Muscle layer of colon (tissue), 2 donors: ENCODE data around the gene ATP2A2.
A peak's percentile ranks its signal among the peaks of the same experiment; 100 is the strongest.

ENCODE experiments used
- H3K27ac ChIP-seq: one replicate; pipeline ENCODE4 v1.7.0; 2013; ENCODE audit warnings: low read depth, mild to moderate bottlenecking, low read length, moderate library complexity
- H3K27me3 ChIP-seq, 2 donors: one replicate each; pipeline ENCODE4 v1.7.0; 2013; ENCODE audit warnings: low read length in 2 of 2, mild to moderate bottlenecking in 2 of 2; ENCODE audit not compliant: insufficient read depth in 2 of 2, control insufficient read depth in 1 of 2
- H3K36me3 ChIP-seq: one replicate; pipeline ENCODE4 v1.7.0; 2013; ENCODE audit warnings: mild to moderate bottlenecking, low read length; ENCODE audit not compliant: insufficient read depth
- H3K4me1 ChIP-seq: one replicate; pipeline ENCODE4 v1.7.0; 2013; ENCODE audit warnings: mild to moderate bottlenecking, low read length; ENCODE audit not compliant: insufficient read depth
- H3K4me3 ChIP-seq, 2 donors: one replicate each; pipeline ENCODE4 v1.7.0; 2013; ENCODE audit warnings: low read length in 2 of 2, low read depth in 1 of 2, mild to moderate bottlenecking in 1 of 2, moderate library complexity in 1 of 2
- H3K9ac ChIP-seq: one replicate; pipeline ENCODE4 v1.7.0; 2013; ENCODE audit warnings: low read length
- H3K9me3 ChIP-seq: one replicate; pipeline ENCODE4 v1.7.0; 2013; ENCODE audit warnings: mild to moderate bottlenecking, low read length
- donor health status: abdominal sarcoma.
- donor health status: Adenocarcinoma of cecum.

Gene ATP2A2

GRCh38 chr12:110266381-110266960, 14.6 kb upstream of the ATP2A2 start:
- Histone ChIP-seq H3K4me3 (no peak overlapping the region), H3K9ac (no peak overlapping the region), H3K4me1 (peaks cover 27% of the 10 kb centered on the region), H3K27ac (peak overlapping the region; percentile 19), H3K9me3 (no peaks in the 10 kb centered on the region), H3K27me3 (no peaks in the 10 kb centered on the region), H3K36me3 (no peaks in the 10 kb centered on the region)

- Histone ChIP-seq H3K27ac (peak overlapping the region; percentile 19), H3K27me3 (no peaks in the 10 kb centered on the region), H3K9ac (no peak overlapping the region), H3K4me3 (no peak overlapping the region), H3K36me3 (no peaks in the 10 kb centered on the region), H3K9me3 (no peaks in the 10 kb centered on the region), H3K4me1 (peaks cover 27% of the 10 kb centered on the region)
Measured at GRCh38 chr12:110266980-110267620, 13.9 kb upstream of the ATP2A2 start.

- Histone ChIP-seq H3K4me1 (peaks cover 27% of the 10 kb centered on the region), H3K27ac (no peak overlapping the region), H3K4me3 (no peak overlapping the region), H3K36me3 (no peaks in the 10 kb centered on the region), H3K9me3 (no peaks in the 10 kb centered on the region), H3K27me3 (no peaks in the 10 kb centered on the region), H3K9ac (no peak overlapping the region)
Measured at GRCh38 chr12:110269622-110270124, 11.4 kb upstream of the ATP2A2 start.

- Histone ChIP-seq H3K27me3 (no peaks in the 10 kb centered on the region), H3K4me3 (no peak overlapping the region), H3K36me3 (no peaks in the 10 kb centered on the region), H3K4me1 (peaks cover 27% of the 10 kb centered on the region), H3K9ac (no peak overlapping the region), H3K9me3 (no peaks in the 10 kb centered on the region), H3K27ac (no peak overlapping the region)
Measured at GRCh38 chr12:110270125-110270962, 10.7 kb upstream of the ATP2A2 start.

- no peak overlapping the region for H3K27ac ChIP-seq
- H3K4me3 ChIP-seq = no peak overlapping the region
- peaks cover 27% of the 10 kb centered on the region for H3K4me1 ChIP-seq
- no peaks in the 10 kb centered on the region for H3K27me3 ChIP-seq
- no peak overlapping the region for H3K9ac ChIP-seq
- no peaks in the 10 kb centered on the region for H3K36me3 ChIP-seq
- H3K9me3 ChIP-seq = no peaks in the 10 kb centered on the region
Measured at GRCh38 chr12:110271015-110271414, 10.0 kb upstream of the ATP2A2 start.

- no peaks in the 10 kb centered on the region for H3K9me3 ChIP-seq
- H3K27ac ChIP-seq = no peak overlapping the region
- no peak overlapping the region for H3K9ac ChIP-seq
- H3K4me3 ChIP-seq = no peak overlapping the region
- no peaks in the 10 kb centered on the region for H3K27me3 ChIP-seq
- H3K36me3 ChIP-seq = no peaks in the 10 kb centered on the region
- H3K4me1 ChIP-seq = peaks cover 13% of the 10 kb centered on the region
Measured at GRCh38 chr12:110277530-110278254, 3.4 kb upstream of the ATP2A2 start.

GRCh38 chr12:110278255-110278536, 2.9 kb upstream of the ATP2A2 start:
- H3K27me3 ChIP-seq = no peaks in the 10 kb centered on the region
- H3K9me3 ChIP-seq = no peaks in the 10 kb centered on the region
- peaks cover 2% of the 10 kb centered on the region for H3K36me3 ChIP-seq
- H3K9ac ChIP-seq = no peak overlapping the region
- no peak overlapping the region for H3K4me3 ChIP-seq
- peaks cover 18% of the 10 kb centered on the region for H3K4me1 ChIP-seq
- no peak overlapping the region for H3K27ac ChIP-seq

- no peaks in the 10 kb centered on the region for H3K27me3 ChIP-seq
- peak overlapping the region in 1 of 2 donors; percentile 72 for H3K4me3 ChIP-seq
- H3K9me3 ChIP-seq = no peaks in the 10 kb centered on the region
- peaks cover 33% of the 10 kb centered on the region for H3K4me1 ChIP-seq
- peak overlapping the region; percentile 63 for H3K9ac ChIP-seq
- H3K27ac ChIP-seq = peak overlapping the region; percentile 96
- H3K36me3 ChIP-seq = peaks cover 3% of the 10 kb centered on the region
Measured at GRCh38 chr12:110279566-110280375, 1.3 kb upstream of the ATP2A2 start.

- Histone ChIP-seq H3K4me1 (peaks cover 37% of the 10 kb centered on the region), H3K36me3 (peaks cover 6% of the 10 kb centered on the region), H3K9ac (peak overlapping the region; percentile 63), H3K27ac (peak overlapping the region; percentile 96), H3K4me3 (peak overlapping the region; percentile 72 to 92), H3K27me3 (no peaks in the 10 kb centered on the region), H3K9me3 (no peaks in the 10 kb centered on the region)
Measured at GRCh38 chr12:110280392-110280778, 662 bp upstream of the ATP2A2 start.

- Histone ChIP-seq H3K27me3 (no peaks in the 10 kb centered on the region), H3K9ac (peak overlapping the region; percentile 45), H3K9me3 (no peaks in the 10 kb centered on the region), H3K36me3 (peaks cover 8% of the 10 kb centered on the region), H3K27ac (peak overlapping the region; percentile 69), H3K4me3 (peak overlapping the region; percentile 76 to 92), H3K4me1 (peaks cover 39% of the 10 kb centered on the region)
Measured at GRCh38 chr12:110281549-110282299, 677 bp downstream of the ATP2A2 start.
